Thyroid gland (tissue), 4 donors: Measurements from ENCODE around the gene TMEM121B.

Experiments used
- CTCF ChIP-seq, 6 experiments: fragments of 200-600 bp in 3 of 6; fragments of 450-650 bp in 3 of 6; sonication (generic) in 3 of 6; IDR thresholded peaks; one replicate each; pipeline ENCODE4 v1.5.1; 2016 to 2019; ENCODE audit warnings: antibody characterized with exemption in 6 of 6, mild to moderate bottlenecking in 2 of 6, inconsistent platforms in 1 of 6, moderate library complexity in 1 of 6
- POLR2A ChIP-seq, 2 donors: fragments of 450-650 bp; IDR thresholded peaks; one replicate each; pipeline ENCODE4 v1.6.1; 2017; ENCODE audit warnings: antibody characterized with exemption in 2 of 2, mild to moderate bottlenecking in 2 of 2, moderate library complexity in 1 of 2

DNA sequence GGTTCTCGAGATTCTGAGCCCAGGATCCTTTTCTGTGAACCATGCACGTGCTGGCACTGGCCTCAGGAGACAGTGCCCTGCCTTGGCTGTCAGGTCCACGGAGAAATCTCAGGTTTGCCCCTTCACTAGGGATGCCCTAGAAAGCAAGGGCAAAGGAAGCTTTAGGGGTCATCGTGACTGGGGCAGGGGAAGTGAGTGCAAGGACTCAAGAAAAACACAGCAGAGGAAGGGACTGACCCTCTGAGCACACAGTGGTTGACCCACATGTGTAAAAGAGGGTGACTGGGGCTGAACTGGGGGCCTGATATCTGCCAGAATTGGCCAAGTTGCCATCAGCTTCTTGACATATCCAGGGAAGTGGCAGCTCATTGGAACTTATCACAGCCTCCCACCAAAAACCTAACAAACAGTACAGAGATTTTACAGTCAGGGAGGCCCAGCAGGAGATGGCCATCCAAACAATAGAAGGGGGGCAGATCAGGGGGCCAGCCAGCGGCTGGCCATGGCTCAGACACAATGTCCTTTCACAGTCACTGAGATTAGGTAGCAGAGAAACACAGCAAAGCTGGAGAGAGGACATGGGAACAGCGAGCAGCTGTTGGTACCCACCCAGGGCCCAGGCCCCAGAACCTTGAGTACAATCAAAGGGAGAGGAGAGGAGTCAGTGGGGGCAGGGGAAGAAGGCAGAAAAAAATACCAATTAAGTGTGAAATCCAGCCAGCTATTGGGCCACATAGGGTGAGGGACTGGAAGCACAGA lies 4.4 kb downstream of the TMEM121B start:
- no peak for TF ChIP-seq CTCF (IDR thresholded peaks at IDR 0.05)
- no peak for TF ChIP-seq POLR2A (IDR thresholded peaks at IDR 0.05)
